SK-N-SH (cell line): Measurements from ENCODE around the gene LIPN. TPM values are rescaled to one million over a fixed set of nuclear protein-coding genes. Genes with fewer than 3 reads are reported as not detected.

ENCODE experiments used
- CTCF ChIA-PET: fragments of 300-600, 350-600 bp; formaldehyde crosslinking; extraction: SDS; loops from one replicate; lab custom pipeline; 2021; lab: Yijun Ruan, JAX
- POLR2A ChIA-PET: fragments of 350-600 bp; sonication (Branson Sonifier 250); formaldehyde crosslinking; extraction: SDS; loops from one replicate; lab custom pipeline; 2020; ENCODE audit warnings: antibody characterized with exemption, inconsistent platforms; lab: Yijun Ruan, JAX
- DNase-seq: peaks from one replicate; pipeline ENCODE4 v3.0.0; 2012
- H2AFZ ChIP-seq: fragments of 200-600 bp; sonication (generic); 2 replicates; pipeline ENCODE4 v1.8.1; 2016; ENCODE audit warnings: antibody characterized with exemption, mild to moderate bottlenecking, low read depth
- H3F3A ChIP-seq: fragments of 200-600 bp; sonication (generic); replicated peaks from 2 replicates; pipeline ENCODE3; 2016; ENCODE audit warnings: antibody characterized with exemption, mild to moderate bottlenecking; ENCODE audit not compliant: insufficient read depth
- H3K27ac ChIP-seq, 2 experiments: fragments of 200-500 bp in 1 of 2; fragments of 200-600 bp in 1 of 2; sonication (Bioruptor generic) in 1 of 2; sonication (generic), shearing (Covaris generic) in 1 of 2; 2 replicates each; pipeline versions ENCODE4 v1.5.1 to v1.6.1; 2014 to 2016; ENCODE audit warnings: low read depth in 2 of 2, inconsistent platforms in 1 of 2, low read length in 1 of 2, mild to moderate bottlenecking in 1 of 2, mixed read lengths in 1 of 2
- H3K27me3 ChIP-seq: fragments of 200-600 bp; sonication (generic), shearing (Covaris generic); 2 replicates; pipeline ENCODE4 v1.6.1; 2016; ENCODE audit warnings: mixed run types; ENCODE audit not compliant: insufficient read depth
- H3K36me3 ChIP-seq, 2 experiments: fragments of 200-500 bp in 1 of 2; fragments of 200-600 bp in 1 of 2; sonication (Bioruptor generic) in 1 of 2; sonication (generic) in 1 of 2; replicated peaks in 1 of 2; 2 replicates each; pipeline versions ENCODE3 to v1.5.1; 2014 to 2016; ENCODE audit warnings: low read length in 1 of 2, mild to moderate bottlenecking in 1 of 2; ENCODE audit not compliant: insufficient read depth in 2 of 2, control insufficient read depth in 1 of 2
- H3K4me1 ChIP-seq, 2 experiments: fragments of 200-500 bp in 1 of 2; fragments of 200-600 bp in 1 of 2; sonication (Bioruptor generic) in 1 of 2; sonication (generic), shearing (Covaris generic) in 1 of 2; 2 replicates each; pipeline versions ENCODE4 v1.5.1 to v1.6.1; 2014 to 2016; ENCODE audit warnings: low read depth in 1 of 2, low read length in 1 of 2, mixed run types in 1 of 2; ENCODE audit not compliant: insufficient read depth in 2 of 2, control insufficient read depth in 1 of 2
- H3K4me2 ChIP-seq: fragments of 200-600 bp; sonication (generic), shearing (Covaris generic); 2 replicates; pipeline ENCODE4 v1.6.1; 2017; ENCODE audit warnings: mixed run types
- H3K4me3 ChIP-seq, 2 experiments: fragments of 200-500 bp in 1 of 2; fragments of 200-600 bp in 1 of 2; sonication (Bioruptor generic) in 1 of 2; sonication (generic), shearing (Covaris generic) in 1 of 2; 2 replicates each; pipeline versions ENCODE4 v1.5.1 to v1.8.1; 2014 to 2016; ENCODE audit warnings: low read depth in 2 of 2, inconsistent platforms in 1 of 2, low read length in 1 of 2, mild to moderate bottlenecking in 1 of 2, mixed read lengths in 1 of 2, moderate library complexity in 1 of 2
- H3K79me2 ChIP-seq: fragments of 200-600 bp; sonication (generic); 2 replicates; pipeline ENCODE4 v1.8.1; 2017; ENCODE audit warnings: mild to moderate bottlenecking; ENCODE audit not compliant: insufficient read depth
- H3K9ac ChIP-seq: fragments of 200-600 bp; sonication (generic); 2 replicates; pipeline ENCODE4 v1.6.1; 2017; ENCODE audit warnings: mixed run types
- H3K9me2 ChIP-seq: fragments of 200-600 bp; sonication (generic); 2 replicates; pipeline ENCODE4 v1.6.1; 2017; ENCODE audit warnings: mixed run types
- H3K9me3 ChIP-seq: fragments of 200-600 bp; sonication (generic); 2 replicates; pipeline ENCODE4 v1.6.1; 2017; ENCODE audit warnings: mixed run types, mild to moderate bottlenecking, moderate library complexity
- H4K20me1 ChIP-seq: fragments of 200-600 bp; sonication (generic); 2 replicates; pipeline ENCODE4 v1.6.1; 2017; ENCODE audit warnings: mild to moderate bottlenecking, mixed run types; ENCODE audit not compliant: insufficient read depth
- CHD2 ChIP-seq: fragments of 150-350 bp; IDR thresholded peaks from 2 replicates; pipeline ENCODE4 v1.6.1; 2018; ENCODE audit warnings: low read length; ENCODE audit not compliant: partially characterized antibody
- CTCF ChIP-seq: fragments of 200-600 bp; sonication (generic); IDR thresholded peaks from 2 replicates; pipeline ENCODE4 v1.6.1; 2017; ENCODE audit warnings: antibody characterized with exemption, mild to moderate bottlenecking, moderate library complexity
- ELF1 ChIP-seq: IDR thresholded peaks from 2 replicates; pipeline ENCODE4 v1.4.0; 2012
- EP300 ChIP-seq, 2 experiments: IDR thresholded peaks; 2 replicates each; pipeline versions ENCODE4 v1.4.0 to v1.6.1; 2012; ENCODE audit warnings: borderline replicate concordance in 1 of 2, low read depth in 1 of 2, low read length in 1 of 2
- FOXM1 ChIP-seq: IDR thresholded peaks from 2 replicates; pipeline ENCODE4 v1.4.0; 2012; ENCODE audit warnings: low read depth, mild to moderate bottlenecking
- GABPA ChIP-seq: IDR thresholded peaks from 2 replicates; pipeline ENCODE4 v1.4.0; 2012; ENCODE audit warnings: low read depth, mild to moderate bottlenecking
- MAX ChIP-seq: IDR thresholded peaks from 2 replicates; pipeline ENCODE4 v1.4.0; 2012; ENCODE audit warnings: low read depth
- MEF2A ChIP-seq: IDR thresholded peaks from 2 replicates; pipeline ENCODE4 v1.4.0; 2012; ENCODE audit warnings: low read depth, borderline replicate concordance
- NRF1 ChIP-seq: IDR thresholded peaks from 2 replicates; pipeline ENCODE4 v1.6.1; 2012; ENCODE audit warnings: low read depth, mild to moderate bottlenecking, low read length
- POLR2AphosphoS5 ChIP-seq: IDR thresholded peaks from 2 replicates; pipeline ENCODE4 v1.6.1; 2012; ENCODE audit warnings: low read depth, low read length
- RCOR1 ChIP-seq: fragments of 150-350 bp; IDR thresholded peaks from 2 replicates; pipeline ENCODE4 v1.6.1; 2017; ENCODE audit warnings: antibody characterized with exemption, low read length
- RFX5 ChIP-seq: IDR thresholded peaks from 2 replicates; pipeline ENCODE4 v1.6.1; 2012; ENCODE audit warnings: mild to moderate bottlenecking, improper control_type of control experiment, low read length
- SIN3A ChIP-seq: IDR thresholded peaks from 2 replicates; pipeline ENCODE4 v1.6.1; 2012; ENCODE audit warnings: low read depth, mild to moderate bottlenecking, low read length, moderate library complexity, borderline replicate concordance
- TAF1 ChIP-seq: IDR thresholded peaks from 2 replicates; pipeline ENCODE4 v1.6.1; 2012; ENCODE audit warnings: low read depth, mild to moderate bottlenecking, low read length, moderate library complexity, borderline replicate concordance
- TCF12 ChIP-seq: IDR thresholded peaks from 2 replicates; pipeline ENCODE4 v1.4.0; 2012
- USF2 ChIP-seq: fragments of 150-350 bp; IDR thresholded peaks from 2 replicates; pipeline ENCODE4 v1.6.1; 2017; ENCODE audit warnings: antibody characterized with exemption, low read length, low read depth, borderline replicate concordance
- WGBS: methylation state at CpG from one replicate; pipeline ENCODE4 v1.1.6; 2017; ENCODE audit warnings: low lambda C conversion rate; 5-methylcytosine and 5-hydroxymethylcytosine counted together
- polyA plus RNA-seq, 3 experiments: library from polyadenylated mRNA; depleted of rRNA; stranded (reverse); fragments of >200 nt; gene quantifications; 2 replicates each; pipeline ENCODE4 v1.2.3, GENCODE V29; 2012

Gene LIPN
- polyA plus RNA-seq, 1 of the 3 experiments (the other 2 are of a cell fraction): not detected

- CTCF ChIA-PET: interaction anchor here (0.9 to 2.0 kb wide), 4 partner anchors 9 to 89 kb away, joined by 3 to 9 read pairs (median 4); no protein-coding TSS in a partner anchor
- Histone ChIP-seq H3K79me2 (no peaks in the 10 kb centered on the region), H3F3A (no peaks in the 10 kb centered on the region), H3K9me3 (no peaks in the 10 kb centered on the region), H3K36me3 (no peaks in the 10 kb centered on the region), H3K9ac (no peak overlapping the region), H3K4me3 (no peak overlapping the region), H3K9me2 (no peaks in the 10 kb centered on the region), H3K4me2 (no peak overlapping the region), H3K27me3 (no peaks in the 10 kb centered on the region), H3K27ac (no peak overlapping the region), H4K20me1 (no peaks in the 10 kb centered on the region), H3K4me1 (no peaks in the 10 kb centered on the region), H2AFZ (no peak overlapping the region)
- 88% methylated on average over 4 of the region's 4 CpGs for WGBS
- TF ChIP-seq TCF12 (no peak), FOXM1 (no peak)
- DNase-seq: no peak
- POLR2A ChIA-PET: no interaction called here
These were observed 38.4 kb upstream of the LIPN start for GRCh38 chr10:88721392-88721791.

- no peaks in the 10 kb centered on the region for H3K9me3 ChIP-seq
- H3K9ac ChIP-seq: no peak overlapping the region
- POLR2A ChIA-PET: no interaction called here
- 38% methylated on average over 1 of the region's 1 CpG for WGBS
- no peaks in the 10 kb centered on the region for H3K27me3 ChIP-seq
- no peaks in the 10 kb centered on the region for H3K79me2 ChIP-seq
- no peaks in the 10 kb centered on the region for H3K9me2 ChIP-seq
- peaks cover 0 to under 1% of the 10 kb centered on the region in 2 experiments; a peak in 1 of 4 replicates for H3K4me1 ChIP-seq
- no peaks in the 10 kb centered on the region for H3K36me3 ChIP-seq
- no peaks in the 10 kb centered on the region for H3F3A ChIP-seq
- CTCF ChIA-PET: interaction anchor here (0.7 to 1.4 kb wide), 3 partner anchors 15 to 38 kb away, joined by 3 to 5 read pairs (median 4); no protein-coding TSS in a partner anchor
- no peak for DNase-seq
- H3K4me3 ChIP-seq: no peak overlapping the region
- no peak overlapping the region for H3K27ac ChIP-seq
- no peak overlapping the region for H2AFZ ChIP-seq
- no peak overlapping the region for H3K4me2 ChIP-seq
- TF ChIP-seq USF2: no peak
- TF ChIP-seq GABPA: no peak
- no peak for TF ChIP-seq RFX5
- no peak for TF ChIP-seq EP300 (IDR thresholded peaks at IDR 0.05; ENCODE audit: borderline replicate concordance in 1 of 2, low read depth in 1 of 2, low read length in 1 of 2)
- TF ChIP-seq RCOR1: no peak
- TF ChIP-seq MEF2A: no peak
- no peak for TF ChIP-seq CTCF
- no peak for TF ChIP-seq CHD2
- no peak for TF ChIP-seq POLR2AphosphoS5
- no peak for TF ChIP-seq SIN3A
- TF ChIP-seq ELF1: no peak
- TF ChIP-seq NRF1: no peak
- no peak for TF ChIP-seq MAX
- no peak for TF ChIP-seq TAF1
- H4K20me1 ChIP-seq: no peaks in the 10 kb centered on the region
These were observed 34.0 kb upstream of the LIPN start for GRCh38 chr10:88725798-88726197.
